HG02840 (cell line): ENCODE results near the gene MIPEP.
"Not testable (repeated sequence)": the region's sequence is repeated elsewhere in the genome, so short reads cannot be mapped to it uniquely, and the experiment has no call there.

ENCODE experiments used
- ATAC-seq: cut with Tn5 transposase; IDR thresholded peaks from one replicate; pipeline ENCODE4 v1.9.1; 2021; ENCODE audit warnings: mild to moderate bottlenecking, moderate library complexity, moderate number of reproducible peaks; ENCODE audit not compliant: unreplicated experiment, low FRiP score

MIPEP gene

DNA sequence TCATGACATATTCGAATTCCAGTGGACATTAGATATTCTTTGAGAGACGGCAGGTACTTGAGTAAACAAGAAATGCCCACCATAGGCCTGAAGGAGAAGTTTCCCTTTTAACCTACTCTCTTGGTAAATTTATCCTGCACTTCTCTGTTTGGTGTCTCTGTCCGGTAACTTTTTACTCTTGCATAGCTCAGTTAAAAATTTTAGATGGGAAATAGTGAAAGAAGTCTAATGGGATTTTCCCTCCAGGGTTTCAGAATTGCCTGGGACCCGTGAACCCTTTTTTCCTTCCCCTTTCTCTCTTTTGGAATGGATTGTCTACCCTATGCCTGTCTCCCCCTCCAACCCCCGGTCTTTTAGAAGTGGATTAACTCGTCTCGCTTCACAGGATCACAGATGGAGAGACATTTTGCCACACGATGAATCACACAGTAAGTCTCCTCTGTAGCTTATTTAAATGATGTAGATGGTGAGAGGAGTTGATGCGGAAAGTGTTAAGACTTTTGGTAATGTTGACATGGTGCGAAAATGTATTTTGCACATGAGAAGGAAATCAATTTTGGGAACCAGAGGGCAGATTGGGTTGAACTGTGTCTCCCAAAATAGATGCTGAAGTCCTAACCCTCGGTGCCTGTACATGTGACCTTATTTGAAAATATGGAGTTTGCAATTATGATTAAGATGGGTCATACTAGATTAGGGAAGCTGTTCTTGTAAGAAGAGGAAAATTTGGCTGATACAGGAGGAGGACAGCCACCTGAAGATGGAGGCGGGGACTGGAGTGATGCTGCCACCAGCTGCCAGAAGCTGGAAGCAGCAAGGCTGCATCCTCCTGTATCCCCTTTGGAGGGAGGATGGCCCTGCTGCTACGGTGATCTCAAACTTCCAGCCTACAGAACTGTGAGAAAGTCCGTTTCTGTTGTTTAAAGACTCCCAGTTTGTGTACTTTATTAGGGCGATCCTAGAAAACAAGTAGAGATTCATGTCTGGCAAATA is 711 bp upstream of the MIPEP start:
- peak; percentile 11 for ATAC-seq

DNA sequence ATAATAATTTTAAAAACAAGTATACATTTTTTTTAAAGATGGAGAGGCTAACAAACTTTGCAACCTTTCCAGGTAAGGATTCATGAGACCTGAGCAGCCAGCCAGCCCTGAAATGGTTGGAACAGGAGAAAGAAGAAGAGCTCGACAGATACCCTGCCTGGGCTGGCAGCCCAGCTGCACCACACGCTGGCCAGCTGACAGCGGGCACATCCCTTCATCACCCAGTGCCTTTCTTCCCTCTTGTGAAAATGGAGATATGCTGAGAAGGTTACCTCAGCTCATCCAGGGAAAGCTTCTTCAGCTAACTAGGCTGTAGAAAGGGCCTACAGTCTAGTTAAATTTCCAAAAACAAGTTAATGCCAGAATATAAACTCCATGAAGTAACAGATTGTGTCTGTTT is 4.8 kb downstream of the MIPEP start:
- ATAC-seq = not testable (repeated sequence)

- ATAC-seq = no peak
These were observed 5.9 kb downstream of the MIPEP start for GRCh38 chr13:23883255-23883654.

- not testable (repeated sequence) for ATAC-seq
These were observed 7.8 kb downstream of the MIPEP start for GRCh38 chr13:23881402-23881800.

GRCh38 chr13:23880493-23881401 is 8.5 kb downstream of the MIPEP start:
- ATAC-seq = not testable (repeated sequence)

DNA sequence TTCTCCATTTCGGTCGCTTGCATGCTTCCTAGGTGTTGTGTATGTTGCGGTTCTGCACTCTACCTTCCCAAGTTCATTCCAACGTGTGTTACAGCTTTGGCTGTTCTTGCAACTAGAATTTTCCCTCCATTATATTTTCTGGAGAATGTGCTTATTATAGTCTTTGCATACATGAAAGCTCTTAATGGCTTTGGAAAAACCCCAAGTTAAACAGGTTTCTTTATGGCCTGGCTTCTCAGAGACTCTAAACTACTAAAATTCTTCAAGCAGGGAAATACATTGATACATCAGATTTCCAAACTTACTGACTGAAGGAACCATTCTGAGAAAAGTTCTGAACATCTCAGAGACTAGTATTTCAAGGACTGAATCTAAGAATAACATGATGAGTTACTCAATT is 11.9 kb downstream of the MIPEP start:
- no peak for ATAC-seq

GRCh38 chr13:23876265-23876664 is 12.9 kb downstream of the MIPEP start:
- no peak for ATAC-seq

DNA sequence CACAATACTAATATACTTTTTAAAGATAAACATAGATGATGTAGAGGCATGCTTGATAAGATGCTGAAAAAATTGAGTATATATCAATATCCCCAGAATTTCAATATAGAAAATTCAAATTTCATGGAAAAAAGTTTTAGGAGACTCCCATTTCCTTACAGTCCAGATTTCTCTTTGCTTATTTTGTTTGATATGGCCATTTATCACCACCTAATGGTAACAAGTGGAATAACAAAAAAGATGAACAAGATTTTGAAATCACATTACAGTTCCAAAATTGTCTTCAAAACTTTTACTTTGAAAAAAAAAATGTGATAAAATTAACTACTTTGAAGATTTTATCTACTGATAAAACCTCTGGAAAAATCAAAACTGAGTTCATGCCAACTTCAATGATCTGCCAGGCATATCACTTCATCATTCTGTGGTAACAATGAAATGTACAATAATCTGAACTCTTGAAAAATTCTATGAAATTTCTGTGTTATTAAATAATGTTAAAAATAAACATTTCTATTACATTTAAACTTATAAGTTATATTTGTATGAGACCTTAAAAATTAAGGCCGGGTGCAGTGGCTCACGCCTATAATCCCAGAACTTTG is 17.5 kb downstream of the MIPEP start:
- ATAC-seq = no peak

DNA sequence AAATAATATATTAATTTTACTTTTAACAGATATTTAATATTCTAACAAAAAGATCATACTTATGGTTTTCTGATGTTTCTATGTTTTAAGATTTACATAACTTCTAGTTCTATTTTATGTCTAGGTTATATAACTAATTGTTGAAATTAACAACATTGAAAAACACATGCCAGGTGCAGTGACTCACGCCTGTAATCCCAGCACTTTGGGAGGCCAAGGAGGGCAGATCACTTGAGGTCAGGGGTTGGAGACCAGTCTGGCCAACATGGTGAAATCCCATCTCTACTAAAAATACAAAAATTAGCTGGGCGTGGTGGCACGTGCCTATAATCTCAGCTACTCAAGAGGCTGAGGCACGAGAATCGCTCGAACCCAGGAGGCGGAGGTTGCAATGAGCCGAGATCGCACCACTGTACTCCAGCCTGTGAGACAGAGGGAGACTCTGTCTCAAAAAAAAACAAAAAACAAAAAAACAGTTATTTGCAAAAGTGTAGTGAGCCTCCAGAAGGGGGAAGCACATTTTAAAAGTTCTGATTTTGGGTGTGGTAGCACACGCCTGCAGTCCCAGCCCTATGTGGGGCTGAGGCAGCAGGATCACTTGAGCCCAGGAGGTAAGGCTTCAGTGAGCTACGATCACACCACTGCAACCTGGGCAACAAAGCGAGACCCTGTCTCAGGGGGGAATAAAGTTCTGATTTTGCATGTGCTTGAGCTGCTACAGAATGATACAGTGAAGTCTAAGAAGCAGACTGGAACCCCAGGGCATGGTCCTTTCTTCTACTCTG is 18.7 kb downstream of the MIPEP start:
- no peak for ATAC-seq

DNA sequence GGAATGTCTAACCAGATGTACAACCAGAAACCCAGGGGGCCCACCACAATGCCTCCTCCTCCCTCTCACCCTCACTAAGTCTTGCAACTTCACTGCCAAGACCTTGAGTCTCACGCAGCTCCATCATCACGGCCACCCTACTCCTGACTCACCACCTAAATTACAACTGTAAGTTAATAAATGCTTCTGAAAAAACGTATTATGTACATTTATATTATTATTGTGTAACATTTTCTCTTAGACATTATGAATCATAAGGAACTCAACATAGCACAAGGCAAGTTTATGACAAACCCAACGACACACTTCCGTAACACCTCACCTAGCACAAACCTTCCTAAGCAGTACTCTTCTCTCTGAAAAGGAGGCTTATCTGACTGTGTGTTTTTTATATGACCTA is 20.7 kb downstream of the MIPEP start:
- no peak for ATAC-seq

- no peak for ATAC-seq
These were observed 22.1 kb downstream of the MIPEP start for GRCh38 chr13:23867027-23867491.

GRCh38 chr13:23866420-23867026 is 22.7 kb downstream of the MIPEP start:
- ATAC-seq = no peak

- no peak for ATAC-seq
These were observed 23.3 kb downstream of the MIPEP start for GRCh38 chr13:23865906-23866305.

GRCh38 chr13:23865026-23865425 is 24.2 kb downstream of the MIPEP start:
- ATAC-seq = no peak

DNA sequence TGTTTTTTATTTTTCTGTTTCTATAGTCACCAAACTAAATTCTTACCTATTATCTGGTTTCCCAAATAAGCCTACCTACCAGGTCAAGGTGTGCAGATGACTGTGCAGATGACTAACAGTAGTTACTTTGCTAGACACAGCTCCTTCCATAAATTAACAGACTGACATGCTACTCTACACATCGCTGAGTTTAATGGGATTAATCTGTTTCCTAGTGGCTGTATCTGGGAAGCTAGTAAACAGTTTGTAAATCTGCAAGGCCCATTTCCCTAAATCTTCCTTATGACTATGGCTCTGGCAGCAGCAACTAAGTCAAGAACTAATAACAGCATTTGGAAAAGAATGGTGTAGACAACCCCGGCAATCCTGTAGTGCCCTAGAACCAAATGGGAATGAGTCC is 27.9 kb downstream of the MIPEP start:
- ATAC-seq = no peak

DNA sequence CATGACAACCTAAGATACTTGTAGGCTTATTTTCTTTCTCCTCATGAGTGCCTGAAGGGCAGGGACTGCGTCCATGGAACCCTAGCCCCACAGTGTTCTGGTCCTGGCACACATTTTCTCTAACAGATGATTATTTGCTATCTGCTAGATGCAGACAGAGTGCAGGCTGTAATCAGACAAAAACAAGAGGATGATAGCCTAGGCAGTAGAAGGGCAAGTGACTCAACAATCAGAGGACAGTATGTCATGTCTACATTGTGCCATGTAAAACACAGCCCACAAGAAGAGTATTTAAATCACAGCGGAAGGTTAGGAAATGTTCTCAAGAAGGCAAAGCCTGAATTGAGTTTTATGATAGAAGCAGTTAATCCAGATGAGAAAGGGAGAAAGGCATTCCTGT is 29.3 kb downstream of the MIPEP start:
- no peak for ATAC-seq

- no peak for ATAC-seq
These were observed 29.7 kb downstream of the MIPEP start for GRCh38 chr13:23859455-23859854.

DNA sequence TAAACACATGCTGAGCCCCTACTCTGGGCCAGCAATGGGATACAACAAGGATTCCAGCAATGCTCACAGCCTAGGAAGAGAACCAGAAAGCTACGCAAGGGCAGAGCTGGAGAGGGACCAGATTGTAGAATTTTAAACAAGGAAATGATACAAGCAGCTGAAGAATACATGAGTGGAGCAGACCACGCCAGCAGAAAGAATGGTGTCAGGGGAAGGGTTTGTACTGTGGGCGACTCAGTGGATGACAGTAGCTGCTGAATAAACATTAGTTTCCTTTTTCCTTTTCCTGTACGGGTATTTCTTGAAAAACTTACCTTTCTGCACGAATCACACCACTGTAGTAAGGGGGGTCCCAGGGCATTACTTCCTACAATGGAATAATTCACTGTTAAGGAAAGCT is 30.7 kb downstream of the MIPEP start:
- ATAC-seq = no peak

DNA sequence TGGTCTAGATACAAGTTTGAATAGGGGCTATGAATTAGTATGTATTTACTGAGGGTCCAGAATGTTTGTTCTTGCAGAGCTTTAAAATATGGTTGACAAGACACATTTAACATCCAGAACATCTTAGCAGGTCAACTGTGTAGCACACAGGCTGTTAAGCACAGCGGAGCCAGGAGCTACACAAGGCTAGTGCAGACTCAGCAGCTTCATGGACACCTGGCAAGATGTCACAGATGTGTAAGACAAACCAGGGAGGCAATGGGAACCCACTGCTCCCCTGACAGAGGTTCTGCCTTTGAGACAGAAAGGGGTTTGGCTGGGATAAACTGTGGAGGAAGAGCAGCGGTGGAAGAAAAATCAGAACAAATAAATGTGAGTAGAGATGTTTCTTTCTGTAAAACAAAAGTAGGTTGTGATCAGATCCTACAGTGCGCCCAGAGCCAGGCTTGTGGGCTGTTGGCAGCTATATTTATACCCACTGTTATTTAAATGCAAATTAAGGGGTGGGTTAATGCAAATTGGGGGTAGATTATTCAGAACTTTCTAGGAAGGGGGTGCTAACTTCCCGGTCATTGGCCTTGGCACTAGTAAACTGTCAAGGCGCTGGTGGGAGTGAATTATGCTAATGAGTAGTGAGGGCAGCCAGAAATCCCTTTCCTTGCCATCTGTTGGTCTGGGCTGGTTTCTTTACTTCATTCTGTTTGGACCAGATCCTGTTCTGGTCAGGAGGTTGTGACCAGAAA is 33.0 kb downstream of the MIPEP start:
- no peak for ATAC-seq
